HepG2 (cell line): ENCODE data around the gene OR6B3.

Experiments used
- ASH2L ChIP-seq: fragments of 300-600, 200-600 bp; sonication (generic); IDR thresholded peaks from 2 replicates; pipeline ENCODE4 v1.7.0; 2017; ENCODE audit warnings: low read depth, mild to moderate bottlenecking, moderate library complexity, mixed read lengths, low read length; ENCODE audit not compliant: insufficient read length
- ATAD3A ChIP-seq: sonication (generic); formaldehyde crosslinking; IDR thresholded peaks from 2 replicates; pipeline ENCODE4 v1.4.0; 2020; ENCODE audit warnings: missing genetic modification reagents
- MTA1 ChIP-seq: sonication (generic); formaldehyde crosslinking; IDR thresholded peaks from 2 replicates; pipeline ENCODE4 v1.4.0; 2020; ENCODE audit warnings: missing genetic modification reagents, mild to moderate bottlenecking, borderline replicate concordance
- POLR2A ChIP-seq, 2 experiments: IDR thresholded peaks; 2 replicates each; pipeline ENCODE4 v1.6.1; 2011; ENCODE audit warnings: low read depth in 2 of 2, low read length in 2 of 2, mild to moderate bottlenecking in 1 of 2, moderate library complexity in 1 of 2; ENCODE audit not compliant: insufficient read depth in 1 of 2
- PRDM10 ChIP-seq: sonication (generic); formaldehyde crosslinking; IDR thresholded peaks from 2 replicates; pipeline ENCODE4 v1.4.0; 2020; ENCODE audit warnings: low read depth, missing genetic modification reagents
- TARDBP ChIP-seq: sonication (generic); formaldehyde crosslinking; IDR thresholded peaks from 2 replicates; pipeline ENCODE4 v1.8.0; 2022; ENCODE audit warnings: mild to moderate bottlenecking, missing genetic modification reagents
- ZBTB20 ChIP-seq: sonication (generic); formaldehyde crosslinking; IDR thresholded peaks from 2 replicates; pipeline ENCODE4 v1.8.1; 2023; ENCODE audit warnings: missing genetic modification reagents, low read depth, mild to moderate bottlenecking, borderline replicate concordance

- TF ChIP-seq ASH2L (no peak), ZBTB20 (CRISPR knock-in tag) (no peak), ATAD3A (CRISPR knock-in tag) (no peak), POLR2A (IDR thresholded peaks at IDR 0.05; ENCODE audit: insufficient read depth in 1 of 2, low read depth in 2 of 2, low read length in 2 of 2) (no peak), MTA1 (CRISPR knock-in tag) (no peak), TARDBP (CRISPR knock-in tag) (no peak), PRDM10 (CRISPR knock-in tag) (no peak)
These were observed 52.6 kb downstream of the OR6B3 start for GRCh38 chr2:240000671-240001070.
